Myocyte (in vitro differentiated cells): ENCODE results near the gene TTC39C. TPM values are rescaled to one million over a fixed set of nuclear protein-coding genes. Genes with fewer than 3 reads are reported as not detected.

Experiments
- total RNA-seq: library from RNA; depleted of rRNA; stranded (reverse); fragments of >200 nt; gene quantifications from 2 replicates; pipeline ENCODE4 v1.2.3, GENCODE V29; 2014

TTC39C gene
- total RNA-seq, 1 donor from 2014 or later = 14.8 TPM

Other genes starting within 250 kb of the TTC39C start
- 1.4 TPM in 2 replicates for gene CABYR, start 124.3 kb downstream of the TTC39C start, total RNA-seq